Osteoblast (primary cell): ENCODE measurements around the gene PIBF1. TPM values are rescaled to one million over a fixed set of nuclear protein-coding genes. Genes with fewer than 3 reads are reported as not detected.

Experiments
- DNase-seq: peaks from one replicate; pipeline ENCODE4 v3.0.0; 2011; ENCODE audit warnings: low spot score, mixed read lengths; ENCODE audit not compliant: insufficient read length; ENCODE audit errors: missing footprints
- H2AFZ ChIP-seq: 2 replicates; pipeline ENCODE4 v1.6.0; 2011; ENCODE audit warnings: mild to moderate bottlenecking, low read length
- H3K27ac ChIP-seq: 2 replicates; pipeline ENCODE4 v1.5.1; 2011; ENCODE audit warnings: mild to moderate bottlenecking, low read depth, low read length, moderate library complexity
- H3K27me3 ChIP-seq: 2 replicates; pipeline ENCODE4 v1.6.0; 2012; ENCODE audit warnings: mild to moderate bottlenecking, control low read depth, inconsistent platforms, low read length, moderate library complexity; ENCODE audit not compliant: insufficient read depth
- H3K36me3 ChIP-seq: 2 replicates; pipeline ENCODE4 v1.5.1; 2011; ENCODE audit warnings: mild to moderate bottlenecking, low read length, control low read depth, moderate library complexity; ENCODE audit not compliant: insufficient read depth
- H3K4me1 ChIP-seq: 2 replicates; pipeline ENCODE4 v1.5.1; 2011; ENCODE audit warnings: mild to moderate bottlenecking, low read length, control low read depth, moderate library complexity; ENCODE audit not compliant: insufficient read depth
- H3K4me2 ChIP-seq: 2 replicates; pipeline ENCODE4 v1.6.0; 2011; ENCODE audit warnings: mild to moderate bottlenecking, low read length; ENCODE audit not compliant: insufficient read depth
- H3K4me3 ChIP-seq: fragments of 200-600 bp; sonication (generic); 3 replicates; pipeline ENCODE4 v1.5.1; 2012; ENCODE audit warnings: mild to moderate bottlenecking, low read length, inconsistent platforms; ENCODE audit not compliant: insufficient read depth
- H3K79me2 ChIP-seq: 2 replicates; pipeline ENCODE4 v1.6.0; 2012; ENCODE audit warnings: mild to moderate bottlenecking, low read length, control low read depth, inconsistent platforms; ENCODE audit not compliant: insufficient read depth
- H3K9me3 ChIP-seq: 2 replicates; pipeline ENCODE4 v1.5.1; 2011; ENCODE audit warnings: low read depth, low read length, control low read depth
- H4K20me1 ChIP-seq: 2 replicates; pipeline ENCODE4 v1.6.0; 2012; ENCODE audit warnings: mild to moderate bottlenecking, low read length, control low read depth; ENCODE audit not compliant: insufficient read depth
- CTCF ChIP-seq: IDR thresholded peaks from 2 replicates; pipeline ENCODE4 v1.5.1; 2011; ENCODE audit warnings: mild to moderate bottlenecking, low read depth, low read length, moderate library complexity; ENCODE audit errors: extremely low read depth
- total RNA-seq: library from RNA; depleted of rRNA; stranded (reverse); fragments of >200 nt; gene quantifications from 2 replicates; pipeline ENCODE4 v1.2.3, GENCODE V29; 2012

Gene PIBF1
- total RNA-seq, 1 donor: 19.9 TPM

GRCh38 chr13:73060251-73061160, 278.6 kb downstream of the PIBF1 start:
- DNase-seq: peak; percentile 94
- H3K27ac ChIP-seq: peak overlapping the region; percentile 86
- no peak for TF ChIP-seq CTCF

GRCh38 chr13:73061473-73061872, 279.5 kb downstream of the PIBF1 start:
- Histone ChIP-seq H3K9me3 (no peaks in the 10 kb centered on the region), H2AFZ (no peak overlapping the region), H3K36me3 (peaks cover 7% of the 10 kb centered on the region), H3K79me2 (no peaks in the 10 kb centered on the region), H3K27me3 (peaks cover 9% of the 10 kb centered on the region), H3K27ac (no peak overlapping the region), H4K20me1 (no peaks in the 10 kb centered on the region), H3K4me2 (peak overlapping the region; percentile 98), H3K4me1 (peaks cover 12% of the 10 kb centered on the region), H3K4me3 (no peak overlapping the region)
- no peak for TF ChIP-seq CTCF
- no peak for DNase-seq

More at GRCh38 chr13:73060251-73061160, 278.6 kb downstream of the PIBF1 start:
- H3K4me3 ChIP-seq: peak overlapping the region; percentile 80
- no peaks in the 10 kb centered on the region for H3K79me2 ChIP-seq
- peaks cover 9% of the 10 kb centered on the region for H3K27me3 ChIP-seq
- peak overlapping the region; percentile 98 for H3K4me2 ChIP-seq
- H4K20me1 ChIP-seq: no peaks in the 10 kb centered on the region
- H3K36me3 ChIP-seq: peaks cover 7% of the 10 kb centered on the region
- peak overlapping the region; percentile 82 for H2AFZ ChIP-seq
- peaks cover 21% of the 10 kb centered on the region for H3K4me1 ChIP-seq
- no peaks in the 10 kb centered on the region for H3K9me3 ChIP-seq

GRCh38 chr13:73061876-73062275, 279.9 kb downstream of the PIBF1 start:
- peak; percentile 61 for DNase-seq
- Histone ChIP-seq H3K9me3 (no peaks in the 10 kb centered on the region), H3K79me2 (no peaks in the 10 kb centered on the region), H3K27me3 (peaks cover 9% of the 10 kb centered on the region), H4K20me1 (no peaks in the 10 kb centered on the region), H3K4me2 (peak overlapping the region; percentile 98), H2AFZ (no peak overlapping the region), H3K4me1 (peaks cover 12% of the 10 kb centered on the region), H3K27ac (no peak overlapping the region), H3K36me3 (peaks cover 7% of the 10 kb centered on the region), H3K4me3 (no peak overlapping the region)
- no peak for TF ChIP-seq CTCF

GRCh38 chr13:73062468-73062867, 280.5 kb downstream of the PIBF1 start:
- Histone ChIP-seq H3K27ac (no peak overlapping the region), H3K4me3 (no peak overlapping the region), H2AFZ (no peak overlapping the region), H4K20me1 (no peaks in the 10 kb centered on the region), H3K4me2 (no peak overlapping the region), H3K36me3 (peaks cover 7% of the 10 kb centered on the region), H3K79me2 (no peaks in the 10 kb centered on the region), H3K9me3 (no peaks in the 10 kb centered on the region), H3K4me1 (peaks cover 12% of the 10 kb centered on the region), H3K27me3 (peaks cover 5% of the 10 kb centered on the region)
- no peak for TF ChIP-seq CTCF
- DNase-seq: no peak
